ENCODE data around the gene GPR171. TPM values are rescaled to one million over a fixed set of nuclear protein-coding genes. Genes with fewer than 3 reads are reported as not detected.

Gene GPR171
- total and polyA plus RNA-seq, 2 experiments from 2014 or later: 0.51 TPM; not detected in 1

GRCh38 chr3:151183265-151183671, 19.7 kb downstream of the GPR171 start:
- no peaks in the 10 kb centered on the region for H3K36me3 ChIP-seq (replicated peaks; ENCODE audit: insufficient read depth, low read depth)
- H3K4me2 ChIP-seq: peak overlapping the region; percentile 49
- H3K9me2 ChIP-seq (replicated peaks; ENCODE audit: insufficient read depth): no peaks in the 10 kb centered on the region
- peaks cover 5% of the 10 kb centered on the region for H3K4me1 ChIP-seq (ENCODE audit: insufficient read depth)
- TF ChIP-seq EZH2phosphoT487 (IDR thresholded peaks at IDR 0.05; ENCODE audit: low read depth, severe bottlenecking, unreplicated experiment): no peak
- TF ChIP-seq EZH2 (IDR thresholded peaks at IDR 0.05; ENCODE audit: borderline replicate concordance): no peak
- TF ChIP-seq CTCF (IDR thresholded peaks at IDR 0.05; ENCODE audit: poor library complexity): no peak
- no peak for DNase-seq (ENCODE audit: low spot score)
- no peak overlapping the region for H3K4me3 ChIP-seq
- WGBS (ENCODE audit: low lambda C conversion rate, missing lambda C conversion rate): 27% methylated on average over 5 of the region's 5 CpGs
- peak overlapping the region; percentile 17 for H3K27ac ChIP-seq
- H3K9me3 ChIP-seq (ENCODE audit: low read depth): no peaks in the 10 kb centered on the region
- H2AFZ ChIP-seq: peak overlapping the region; percentile 58
- H3K27me3 ChIP-seq: no peaks in the 10 kb centered on the region
- H4K20me1 ChIP-seq (ENCODE audit: insufficient read depth, poor library complexity, severe bottlenecking): no peaks in the 10 kb centered on the region
- no peaks in the 10 kb centered on the region for H3K79me2 ChIP-seq

- Histone ChIP-seq H4K20me1 (ENCODE audit: insufficient read depth, poor library complexity, severe bottlenecking) (no peaks in the 10 kb centered on the region), H3K9me3 (ENCODE audit: low read depth) (no peaks in the 10 kb centered on the region), H3K9me2 (replicated peaks; ENCODE audit: insufficient read depth) (no peaks in the 10 kb centered on the region), H3K27ac (no peak overlapping the region), H3K79me2 (no peaks in the 10 kb centered on the region), H2AFZ (no peak overlapping the region), H3K4me3 (no peak overlapping the region), H3K27me3 (no peaks in the 10 kb centered on the region), H3K4me2 (peak overlapping the region; percentile 49), H3K4me1 (ENCODE audit: insufficient read depth) (peaks cover 5% of the 10 kb centered on the region), H3K36me3 (replicated peaks; ENCODE audit: insufficient read depth, low read depth) (no peaks in the 10 kb centered on the region)
- no peak for TF ChIP-seq EZH2phosphoT487 (IDR thresholded peaks at IDR 0.05; ENCODE audit: low read depth, severe bottlenecking, unreplicated experiment)
- no peak for TF ChIP-seq CTCF (IDR thresholded peaks at IDR 0.05; ENCODE audit: poor library complexity)
- TF ChIP-seq EZH2 (IDR thresholded peaks at IDR 0.05; ENCODE audit: borderline replicate concordance): no peak
- WGBS (ENCODE audit: low lambda C conversion rate, missing lambda C conversion rate): 65% methylated on average over 5 of the region's 5 CpGs
- no peak for DNase-seq (ENCODE audit: low spot score)
These were observed 20.5 kb downstream of the GPR171 start for GRCh38 chr3:151182349-151183079.

GRCh38 chr3:151178208-151178845, 24.7 kb downstream of the GPR171 start:
- Histone ChIP-seq H3K27me3 (no peaks in the 10 kb centered on the region), H3K9me3 (ENCODE audit: low read depth) (no peaks in the 10 kb centered on the region), H3K27ac (no peak overlapping the region), H2AFZ (no peak overlapping the region), H3K79me2 (no peaks in the 10 kb centered on the region), H4K20me1 (ENCODE audit: insufficient read depth, poor library complexity, severe bottlenecking) (no peaks in the 10 kb centered on the region), H3K4me2 (peak overlapping the region; percentile 12), H3K36me3 (replicated peaks; ENCODE audit: insufficient read depth, low read depth) (no peaks in the 10 kb centered on the region), H3K9me2 (replicated peaks; ENCODE audit: insufficient read depth) (no peaks in the 10 kb centered on the region), H3K4me1 (ENCODE audit: insufficient read depth) (peaks cover 2% of the 10 kb centered on the region), H3K4me3 (no peak overlapping the region)
- no peak for TF ChIP-seq EZH2 (IDR thresholded peaks at IDR 0.05; ENCODE audit: borderline replicate concordance)
- TF ChIP-seq CTCF (IDR thresholded peaks at IDR 0.05; ENCODE audit: poor library complexity): no peak
- 67% methylated on average over 2 of the region's 2 CpGs for WGBS (ENCODE audit: low lambda C conversion rate, missing lambda C conversion rate)
- peak; percentile 14 for DNase-seq (ENCODE audit: low spot score)
